A673 (cell line): ENCODE results near the gene RPS6KC1. TPM values are rescaled to one million over a fixed set of nuclear protein-coding genes. Genes with fewer than 3 reads are reported as not detected.

Source experiments
- BruUV-seq: library from RNA; stranded (reverse); fragments of 400-500 nt; replicated peaks from 2 replicates; lab custom pipeline; 2021; lab: Mats Ljungman, UMichigan
- CTCF ChIA-PET: fragments of 300-600 bp; sonication (Branson Sonifier 250); formaldehyde crosslinking; loops from one replicate; lab custom pipeline; 2022; ENCODE audit warnings: antibody characterized with exemption; lab: Charles Lee
- POLR2A ChIA-PET: fragments of 300-600 bp; sonication (Branson Sonifier 250); formaldehyde crosslinking; loops from one replicate; lab custom pipeline; 2022; ENCODE audit warnings: antibody characterized with exemption; ENCODE audit not compliant: low non-redundant PET; lab: Charles Lee
- DNase-seq: peaks from one replicate; pipeline ENCODE4 v3.0.0-alpha.2; 2015; ENCODE audit warnings: low spot score
- H3K27ac ChIP-seq: fragments of 200-600 bp; sonication (generic); 2 replicates; pipeline ENCODE4 v1.5.1; 2016; ENCODE audit warnings: mixed run types, low read depth, mild to moderate bottlenecking, mixed read lengths, antibody characterized with exemption, low read length; ENCODE audit not compliant: poor library complexity, severe bottlenecking
- H3K27me3 ChIP-seq: fragments of 200-600 bp; sonication (generic); replicated peaks from 2 replicates; pipeline ENCODE4 v1.6.1; 2017; ENCODE audit warnings: mixed run types, low read depth, mild to moderate bottlenecking, mixed read lengths, antibody characterized with exemption, low read length; ENCODE audit not compliant: insufficient read depth, poor library complexity
- H3K36me3 ChIP-seq: fragments of 200-600 bp; sonication (generic); 2 replicates; pipeline ENCODE4 v1.6.1; 2016; ENCODE audit warnings: mixed run types, mild to moderate bottlenecking, mixed read lengths, antibody characterized with exemption, low read length; ENCODE audit not compliant: insufficient read depth, poor library complexity, severe bottlenecking
- H3K4me1 ChIP-seq: fragments of 200-600 bp; sonication (generic); 2 replicates; pipeline ENCODE4 v1.6.1; 2017; ENCODE audit warnings: mixed run types, mild to moderate bottlenecking, mixed read lengths, antibody characterized with exemption, low read length; ENCODE audit not compliant: insufficient read depth, poor library complexity, severe bottlenecking
- H3K4me3 ChIP-seq: fragments of 200-600 bp; sonication (generic); 2 replicates; pipeline ENCODE4 v1.5.1; 2016; ENCODE audit warnings: low read depth, mixed run types, mild to moderate bottlenecking, mixed read lengths, low read length; ENCODE audit not compliant: poor library complexity, severe bottlenecking
- H3K9me3 ChIP-seq: fragments of 200-600 bp; sonication (generic); 2 replicates; pipeline ENCODE4 v1.6.1; 2016; ENCODE audit warnings: mixed run types, low read depth, mild to moderate bottlenecking, mixed read lengths, antibody characterized with exemption, low read length; ENCODE audit not compliant: poor library complexity, severe bottlenecking
- EZH2 ChIP-seq: fragments of 200-600 bp; sonication (generic); IDR thresholded peaks from 2 replicates; pipeline ENCODE4 v1.6.1; 2017; ENCODE audit warnings: borderline replicate concordance, low read depth, mild to moderate bottlenecking, mixed read lengths, antibody characterized with exemption, low read length; ENCODE audit not compliant: poor library complexity, severe bottlenecking
- intact Hi-C: fragments of 100-400 bp; cut with micrococcal nuclease; formaldehyde crosslinking; loops from one replicate; pipeline ENCODE4 v1.10.0; 2022; ENCODE audit not compliant: unreplicated experiment
- total RNA-seq: library from RNA; stranded (reverse); gene quantifications from 2 replicates; pipeline ENCODE4 v1.2.3, GENCODE V29; 2021
- TF ChIP-seq, protein P1 (sequence below): fragments of 300-800, 200-600 bp; sonication (generic); conservative IDR thresholded peaks from 2 replicates; pipeline ENCODE4 v1.5.1; 2017; ENCODE audit warnings: low read depth, mild to moderate bottlenecking, antibody characterized with exemption, low read length, moderate library complexity, mixed read lengths

Gene RPS6KC1
- total RNA-seq, 1 experiment from 2014 or later, result 17.1 TPM

DNA sequence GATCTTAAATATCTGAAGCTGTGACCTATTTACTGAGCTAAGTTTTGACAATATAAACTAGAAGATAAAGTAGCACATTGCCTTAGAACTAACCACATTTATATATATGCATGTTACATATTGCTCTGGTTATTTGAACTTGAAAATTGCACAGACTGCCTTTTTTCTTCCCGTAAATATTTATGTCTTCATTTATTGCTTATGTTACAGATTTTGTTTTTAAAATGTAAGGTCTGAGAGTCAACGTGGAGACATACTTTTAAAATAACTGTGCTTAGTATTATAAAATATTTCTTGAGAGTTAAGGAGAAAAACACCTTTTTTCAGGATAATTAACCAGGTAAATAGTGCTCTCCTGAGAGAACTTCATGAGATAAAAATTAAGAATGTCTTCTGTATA is 3.1 kb downstream of the RPS6KC1 start:
- Histone ChIP-seq H3K4me1 (peaks cover 11% of the 10 kb centered on the region), H3K27me3 (no peaks in the 10 kb centered on the region), H3K9me3 (no peaks in the 10 kb centered on the region), H3K4me3 (no peak overlapping the region), H3K27ac (no peak overlapping the region), H3K36me3 (no peaks in the 10 kb centered on the region)
- TF ChIP-seq, protein P1, sequence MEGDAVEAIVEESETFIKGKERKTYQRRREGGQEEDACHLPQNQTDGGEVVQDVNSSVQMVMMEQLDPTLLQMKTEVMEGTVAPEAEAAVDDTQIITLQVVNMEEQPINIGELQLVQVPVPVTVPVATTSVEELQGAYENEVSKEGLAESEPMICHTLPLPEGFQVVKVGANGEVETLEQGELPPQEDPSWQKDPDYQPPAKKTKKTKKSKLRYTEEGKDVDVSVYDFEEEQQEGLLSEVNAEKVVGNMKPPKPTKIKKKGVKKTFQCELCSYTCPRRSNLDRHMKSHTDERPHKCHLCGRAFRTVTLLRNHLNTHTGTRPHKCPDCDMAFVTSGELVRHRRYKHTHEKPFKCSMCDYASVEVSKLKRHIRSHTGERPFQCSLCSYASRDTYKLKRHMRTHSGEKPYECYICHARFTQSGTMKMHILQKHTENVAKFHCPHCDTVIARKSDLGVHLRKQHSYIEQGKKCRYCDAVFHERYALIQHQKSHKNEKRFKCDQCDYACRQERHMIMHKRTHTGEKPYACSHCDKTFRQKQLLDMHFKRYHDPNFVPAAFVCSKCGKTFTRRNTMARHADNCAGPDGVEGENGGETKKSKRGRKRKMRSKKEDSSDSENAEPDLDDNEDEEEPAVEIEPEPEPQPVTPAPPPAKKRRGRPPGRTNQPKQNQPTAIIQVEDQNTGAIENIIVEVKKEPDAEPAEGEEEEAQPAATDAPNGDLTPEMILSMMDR, result no peak
- no peak for TF ChIP-seq EZH2
- BruUV-seq, result no TSS peak
- POLR2A ChIA-PET, result no interaction called here
- CTCF ChIA-PET, result no interaction called here
- no peak for DNase-seq
- intact Hi-C loops, result no loop called here

DNA sequence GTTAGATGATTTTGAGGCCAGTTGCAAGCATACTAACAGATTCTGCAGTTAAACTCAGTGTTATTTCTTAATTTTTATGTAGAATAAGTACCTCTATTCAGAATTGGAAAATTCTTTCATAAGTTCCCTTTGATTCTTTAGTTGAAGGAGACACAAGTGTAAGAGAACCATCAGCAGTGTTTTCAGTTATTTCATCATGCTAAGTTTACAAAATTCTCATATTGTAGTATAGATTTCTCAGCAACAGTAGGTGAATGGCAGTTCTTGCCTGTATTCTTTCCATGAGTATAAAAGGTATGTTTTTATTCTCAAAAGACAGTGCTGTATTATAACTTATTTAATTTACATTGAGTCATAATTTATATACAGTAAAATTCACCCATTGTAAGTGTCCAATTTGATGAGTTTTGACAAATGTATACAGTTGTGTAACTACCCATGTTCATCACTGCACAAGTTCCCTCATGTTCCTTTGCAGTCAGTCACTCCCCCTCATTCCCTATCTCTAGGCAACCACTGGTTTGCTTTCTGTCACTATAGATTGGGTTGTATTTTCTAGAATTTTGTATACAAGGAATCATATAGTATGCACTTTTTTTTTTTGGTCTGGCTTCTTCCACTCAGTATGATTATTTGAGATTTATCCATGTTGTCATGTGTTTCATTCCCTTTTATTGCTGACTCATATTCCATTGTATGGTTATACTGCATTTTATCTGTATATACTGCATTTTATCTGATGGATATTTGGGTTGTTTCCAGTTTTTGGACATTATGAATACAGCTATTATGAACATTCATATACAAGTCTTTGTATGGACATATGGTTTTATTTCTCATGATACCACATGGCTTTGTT is 3.9 kb downstream of the RPS6KC1 start:
- ChIA-PET POLR2A (no interaction called here), CTCF (no interaction called here)
- no peak overlapping the region for H3K4me3 ChIP-seq
- H3K9me3 ChIP-seq, result no peaks in the 10 kb centered on the region
- no peak for TF ChIP-seq EZH2
- TF ChIP-seq, protein P1, result no peak
- H3K27ac ChIP-seq, result no peak overlapping the region
- intact Hi-C loops, result no loop called here
- no peaks in the 10 kb centered on the region for H3K27me3 ChIP-seq
- no TSS peak for BruUV-seq
- peaks cover 11% of the 10 kb centered on the region for H3K4me1 ChIP-seq
- H3K36me3 ChIP-seq, result no peaks in the 10 kb centered on the region
- no peak for DNase-seq

DNA sequence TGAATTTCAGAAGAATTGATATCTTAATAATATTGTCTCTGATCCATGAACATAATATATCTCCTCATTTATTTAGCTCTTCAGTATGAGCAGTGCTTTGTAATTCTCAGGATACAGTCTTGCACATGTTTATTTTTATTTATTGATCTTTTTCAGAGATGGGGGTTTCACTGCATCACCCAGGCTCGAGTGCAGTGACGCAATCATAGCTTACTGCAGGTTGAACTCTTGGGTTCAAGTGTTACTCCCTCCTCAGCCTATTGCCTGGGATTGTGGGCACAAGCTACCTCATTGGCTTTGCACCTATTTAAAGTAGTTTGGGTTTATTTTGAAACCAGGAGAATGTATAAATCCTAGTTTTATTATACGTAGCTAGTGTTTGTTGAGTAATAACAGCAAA is 4.7 kb downstream of the RPS6KC1 start:
- H3K4me3 ChIP-seq, result no peak overlapping the region
- ChIA-PET CTCF (no interaction called here), POLR2A (no interaction called here)
- H3K9me3 ChIP-seq, result no peaks in the 10 kb centered on the region
- H3K27ac ChIP-seq, result no peak overlapping the region
- no TSS peak for BruUV-seq
- H3K36me3 ChIP-seq, result no peaks in the 10 kb centered on the region
- no peak for DNase-seq
- intact Hi-C loops, result no loop called here
- H3K27me3 ChIP-seq, result no peaks in the 10 kb centered on the region
- no peak for TF ChIP-seq EZH2
- TF ChIP-seq, protein P1, result no peak
- H3K4me1 ChIP-seq, result peaks cover 11% of the 10 kb centered on the region
